HG03342 (cell line): ENCODE data around the gene MOXD1.
"Not testable (repeated sequence)": the region's sequence is repeated elsewhere in the genome, so short reads cannot be mapped to it uniquely, and the experiment has no call there.

Experiments
- ATAC-seq: cut with Tn5 transposase; IDR thresholded peaks from one replicate; pipeline ENCODE4 v1.9.1; 2021; ENCODE audit warnings: mild to moderate bottlenecking, moderate library complexity; ENCODE audit not compliant: unreplicated experiment

Gene MOXD1

GRCh38 chr6:132357120-132357519, 44.2 kb downstream of the MOXD1 start:
- ATAC-seq, result no peak

DNA sequence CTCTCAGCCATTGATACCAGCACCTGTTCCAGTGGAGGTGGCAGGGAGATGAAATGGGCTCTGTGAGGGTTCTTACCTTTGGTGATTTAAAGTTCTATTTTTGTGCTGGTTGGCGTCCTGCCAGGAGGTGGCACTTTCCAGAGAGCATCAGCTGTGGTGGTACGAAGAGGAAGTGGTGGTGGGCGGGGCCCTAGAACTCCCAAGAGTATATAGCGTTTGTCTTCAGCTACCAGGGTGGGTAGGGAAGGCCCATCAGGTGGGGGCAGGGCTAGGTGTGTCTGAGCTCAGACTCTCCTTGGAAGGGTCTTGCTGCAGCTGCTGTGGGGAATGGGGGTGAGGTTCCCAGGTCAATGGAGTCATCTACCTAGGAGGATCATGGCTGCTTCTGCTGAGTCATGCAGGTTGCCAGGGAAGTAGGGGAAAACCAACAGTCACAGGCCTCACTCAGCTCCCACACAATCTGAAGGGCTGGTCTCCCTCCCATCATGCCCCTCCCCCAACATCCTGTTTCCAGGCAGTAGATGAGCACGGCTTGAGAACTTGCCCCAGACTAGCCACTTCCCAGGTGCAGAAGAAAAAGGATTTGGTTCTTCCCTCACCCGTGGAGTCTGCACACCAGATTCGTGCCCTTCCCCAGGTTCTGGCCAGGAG, 46.6 kb downstream of the MOXD1 start:
- no peak for ATAC-seq

GRCh38 chr6:132351986-132352385, 49.3 kb downstream of the MOXD1 start:
- not testable (repeated sequence) for ATAC-seq

DNA sequence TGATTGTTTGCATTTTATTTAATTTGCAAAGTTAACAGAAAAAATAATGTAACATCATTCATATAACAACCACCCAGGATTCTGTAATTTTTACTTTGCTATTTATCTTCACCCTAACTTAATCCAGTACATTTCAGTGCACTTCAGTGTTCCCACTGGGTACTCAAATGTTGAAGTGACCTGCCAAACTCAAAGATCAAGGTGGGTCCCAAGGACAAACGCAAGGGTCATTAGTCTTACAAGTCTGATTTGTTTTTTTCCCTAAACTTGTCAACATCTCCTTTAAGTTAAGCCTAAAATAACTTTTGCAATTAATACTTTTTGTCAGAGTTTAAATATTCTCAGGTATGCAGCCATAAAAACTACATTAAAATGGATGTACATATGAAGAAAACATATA, 53.0 kb downstream of the MOXD1 start:
- ATAC-seq, result no peak

- ATAC-seq, result no peak
Measured at GRCh38 chr6:132344811-132345210, 56.5 kb downstream of the MOXD1 start.

- no peak for ATAC-seq
Measured at GRCh38 chr6:132341646-132342045, 59.6 kb downstream of the MOXD1 start.

- no peak for ATAC-seq
Measured at GRCh38 chr6:132334521-132334885, 66.8 kb downstream of the MOXD1 start.

GRCh38 chr6:132333639-132334520, 67.4 kb downstream of the MOXD1 start:
- no peak for ATAC-seq

- no peak for ATAC-seq
Measured at GRCh38 chr6:132330759-132331158, 70.5 kb downstream of the MOXD1 start.

GRCh38 chr6:132322398-132322797, 78.9 kb downstream of the MOXD1 start:
- ATAC-seq, result no peak

DNA sequence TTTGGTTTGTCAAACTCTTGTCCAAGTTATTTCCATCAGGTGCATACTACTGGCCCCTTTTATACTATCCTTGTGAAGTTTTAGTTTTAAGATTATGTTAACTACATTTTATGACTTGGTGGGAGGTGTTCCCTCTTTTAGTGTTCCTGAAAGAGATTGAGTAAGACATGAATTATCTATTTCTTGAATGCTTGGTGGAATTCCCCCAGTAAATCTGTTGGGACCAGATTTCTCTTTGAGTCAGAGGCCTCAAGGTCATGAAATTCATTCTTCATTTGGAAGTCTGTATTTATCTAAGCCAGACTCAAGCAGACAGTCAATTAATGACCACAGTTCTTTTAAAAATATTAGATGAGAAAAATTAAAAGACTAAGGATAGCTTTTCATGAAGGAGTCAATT, 81.3 kb downstream of the MOXD1 start:
- ATAC-seq, result no peak

DNA sequence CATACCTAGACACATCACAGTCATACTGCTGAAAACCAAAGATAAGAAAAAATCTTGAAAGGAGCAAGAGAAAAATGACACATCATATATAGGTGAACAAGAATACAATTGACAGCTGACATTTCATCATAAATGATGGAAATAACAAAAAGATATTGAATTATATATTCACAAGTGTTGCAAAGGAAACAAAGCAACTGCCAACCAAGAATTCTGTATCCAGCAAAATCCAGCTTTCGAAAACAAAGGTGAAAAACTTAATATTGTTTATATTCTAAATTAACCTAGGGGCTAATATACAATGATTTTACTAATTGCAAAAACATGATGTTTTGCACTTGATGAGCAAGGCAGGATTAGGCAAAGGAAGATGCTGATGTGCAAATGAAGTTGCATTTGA, 84.3 kb downstream of the MOXD1 start:
- ATAC-seq, result no peak

DNA sequence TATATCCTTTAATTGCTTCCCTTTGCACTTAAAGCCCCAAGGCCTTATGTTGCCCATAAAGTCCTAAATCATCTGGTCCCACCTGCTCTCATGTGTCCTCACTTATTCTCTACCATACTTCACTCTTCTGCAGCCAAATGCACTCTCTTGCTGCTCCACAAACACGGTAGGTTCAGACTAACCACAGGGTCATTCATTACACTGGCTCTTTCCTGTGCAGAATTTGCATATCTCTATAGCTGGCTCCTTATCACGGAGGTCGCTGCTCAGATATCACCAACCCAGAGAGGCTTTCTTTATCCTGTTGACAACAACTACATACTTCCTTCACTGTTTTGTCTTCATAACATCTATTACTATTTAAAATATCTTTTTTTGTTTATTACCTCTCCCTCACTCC, 86.8 kb downstream of the MOXD1 start:
- peak; percentile 69 for ATAC-seq

- ATAC-seq, result no peak
Measured at GRCh38 chr6:132310921-132311320, 90.4 kb downstream of the MOXD1 start.

DNA sequence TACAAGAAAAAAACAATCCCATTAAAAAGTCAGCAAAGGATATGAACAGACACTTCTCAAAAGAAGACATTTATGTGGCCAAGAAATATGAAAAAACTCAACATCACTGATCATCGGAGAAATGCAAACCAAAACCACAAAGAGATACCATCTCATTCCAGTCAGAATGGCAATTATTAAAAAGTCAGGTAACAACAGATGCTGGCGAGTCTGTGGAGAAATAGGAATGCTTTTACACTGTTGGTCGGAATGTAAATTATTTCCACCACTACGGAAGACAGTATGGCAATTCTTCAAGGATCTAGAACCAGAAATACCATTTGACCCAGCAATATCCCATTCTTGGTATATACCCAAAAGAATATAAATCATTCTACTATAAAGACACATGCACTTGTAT, 91.1 kb downstream of the MOXD1 start:
- not testable (repeated sequence) for ATAC-seq

DNA sequence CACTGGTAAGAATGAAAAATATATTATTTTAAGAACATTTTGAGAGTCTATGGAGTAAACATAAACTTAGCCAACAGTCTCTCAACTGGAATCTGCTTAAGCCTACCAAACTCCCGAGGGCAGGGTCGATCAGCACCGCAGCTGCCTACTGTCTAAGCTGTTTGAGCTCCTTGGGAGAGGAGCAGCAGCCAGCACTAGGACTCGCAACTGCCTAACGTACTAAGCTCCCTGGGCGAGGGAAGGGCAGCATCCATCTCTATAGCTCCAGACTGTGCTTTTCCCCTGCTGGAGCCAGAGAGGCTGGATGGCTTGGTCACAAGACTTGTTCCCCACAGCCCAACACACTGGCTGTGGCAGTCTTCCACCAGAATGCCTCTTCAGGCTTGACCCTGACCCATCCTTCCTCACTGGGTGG, 96.4 kb downstream of the MOXD1 start:
- no peak for ATAC-seq

DNA sequence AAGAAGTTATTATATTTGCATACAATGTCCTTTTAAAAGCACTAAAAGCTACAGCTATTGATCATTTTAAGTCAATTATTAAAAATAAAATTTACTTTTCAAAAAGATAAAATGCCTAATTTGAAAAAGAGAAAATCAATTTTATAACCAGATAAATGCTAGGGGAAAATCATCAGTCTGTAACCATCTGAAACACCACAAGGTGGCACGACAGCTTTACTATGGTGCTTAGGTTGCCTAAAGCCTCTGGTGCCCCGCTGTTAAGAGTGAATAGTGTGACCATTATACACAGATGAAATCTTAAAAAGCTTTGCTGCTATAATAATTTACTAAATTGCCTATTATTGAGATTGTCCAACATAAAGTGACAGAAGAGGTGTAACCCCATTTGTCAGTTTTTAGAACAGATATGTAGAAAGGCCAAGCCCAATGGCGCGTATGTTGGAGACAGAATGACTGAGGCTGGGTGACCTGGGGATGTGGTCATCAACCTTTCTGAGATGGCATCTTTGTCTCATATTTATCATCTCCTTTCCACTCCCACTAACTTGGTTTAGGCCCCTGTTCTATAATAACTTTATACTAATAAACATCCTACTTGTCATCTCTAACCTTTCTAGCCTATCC, 100.8 kb downstream of the MOXD1 start:
- peak; percentile 85 for ATAC-seq

GRCh38 chr6:132298344-132298949, 102.8 kb downstream of the MOXD1 start:
- ATAC-seq, result peak; percentile 60

- no peak for ATAC-seq
Measured at GRCh38 chr6:132289756-132290155, 111.5 kb downstream of the MOXD1 start.

DNA sequence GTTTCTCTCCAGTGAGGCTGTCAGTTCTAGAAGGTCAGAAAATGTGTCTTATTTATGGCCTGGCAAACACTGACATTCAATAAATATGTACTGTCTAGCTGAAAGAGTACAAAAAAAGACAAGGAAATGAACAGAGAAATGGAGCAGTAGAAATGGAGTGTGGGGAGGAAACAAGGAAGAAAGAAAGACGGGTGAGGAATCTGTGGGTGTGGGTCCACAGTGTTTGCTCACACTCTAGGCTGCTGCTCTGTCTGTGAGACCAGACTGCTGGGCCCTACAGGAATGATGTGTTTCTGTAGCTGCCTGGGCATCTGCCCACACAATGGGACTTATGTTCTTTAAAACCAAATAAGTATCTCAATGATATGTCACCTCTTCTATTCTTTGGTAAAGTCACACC, 114.2 kb downstream of the MOXD1 start:
- no peak for ATAC-seq

DNA sequence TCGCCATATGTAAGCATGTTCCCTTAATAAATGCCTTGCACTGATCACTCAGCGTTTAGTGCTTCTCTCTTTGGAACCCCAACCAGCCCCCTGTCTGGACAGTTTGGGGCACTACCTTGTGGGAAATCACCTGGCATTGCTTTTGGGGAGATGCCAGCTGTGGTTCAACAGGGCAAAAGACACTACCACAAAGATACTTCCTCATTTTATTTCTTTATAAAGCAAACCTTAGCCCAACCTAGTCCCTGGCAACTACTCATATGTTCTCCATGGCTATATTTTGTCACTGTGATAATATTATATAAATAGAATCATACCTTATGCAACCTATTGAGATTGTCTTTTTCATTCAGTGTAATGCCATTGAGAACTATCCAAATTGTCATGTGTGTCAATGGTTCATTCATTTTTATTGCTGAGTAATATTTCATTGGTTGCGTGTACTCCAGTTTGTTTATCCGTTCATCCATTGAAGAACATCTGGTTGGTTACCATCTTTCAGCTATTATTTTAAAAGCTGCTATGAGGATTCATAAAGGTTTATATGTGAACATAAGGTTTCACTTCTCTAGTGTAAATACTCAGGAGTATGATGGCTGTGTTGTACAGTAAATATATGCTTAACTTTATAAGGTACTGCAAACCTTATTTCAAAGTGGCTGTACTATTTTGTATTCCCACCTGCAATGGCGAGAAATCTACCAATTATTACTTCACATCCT, 114.8 kb downstream of the MOXD1 start:
- ATAC-seq, result peak; percentile 54
